ENCODE results near the gene GNG7.
"Not testable (repeated sequence)": the region's sequence is repeated elsewhere in the genome, so short reads cannot be mapped to it uniquely, and the experiment has no call there.

GNG7 gene

GRCh38 chr19:2569596-2570465 is 132.7 kb downstream of the GNG7 start:
- no peak for TF ChIP-seq CTCF (IDR thresholded peaks at IDR 0.05; ENCODE audit: insufficient read depth, low read depth, low read length, missing control alignments)
- DNase-seq (ENCODE audit: low read depth): no peak
- no peak overlapping the region for H3K4me3 ChIP-seq (ENCODE audit: low read depth, low read length)

GRCh38 chr19:2567996-2568395 is 134.5 kb downstream of the GNG7 start:
- TF ChIP-seq CTCF (IDR thresholded peaks at IDR 0.05; ENCODE audit: insufficient read depth, low read depth, low read length, missing control alignments): no peak
- no peak overlapping the region for H3K4me3 ChIP-seq (ENCODE audit: low read depth, low read length)
- DNase-seq (ENCODE audit: low read depth): no peak

- H3K4me3 ChIP-seq (ENCODE audit: low read depth, low read length): no peak overlapping the region
- no peak for DNase-seq (ENCODE audit: low read depth)
- no peak for TF ChIP-seq CTCF (IDR thresholded peaks at IDR 0.05; ENCODE audit: insufficient read depth, low read depth, low read length, missing control alignments)
These were observed 134.9 kb downstream of the GNG7 start for GRCh38 chr19:2567580-2567979.

GRCh38 chr19:2563546-2563945 is 138.9 kb downstream of the GNG7 start:
- not testable (repeated sequence) for DNase-seq (ENCODE audit: low read depth); H3K4me3 ChIP-seq (ENCODE audit: low read depth, low read length)

GRCh38 chr19:2561895-2562294 is 140.6 kb downstream of the GNG7 start:
- H3K4me3 ChIP-seq (ENCODE audit: low read depth, low read length): peak overlapping the region; percentile 50
- peak; percentile 6 for TF ChIP-seq CTCF (IDR thresholded peaks at IDR 0.05; ENCODE audit: insufficient read depth, low read depth, low read length, missing control alignments)
- DNase-seq (ENCODE audit: low read depth): peak; percentile 96

GRCh38 chr19:2561221-2561620 is 141.3 kb downstream of the GNG7 start:
- DNase-seq (ENCODE audit: low read depth): no peak
- no peak for TF ChIP-seq CTCF (IDR thresholded peaks at IDR 0.05; ENCODE audit: insufficient read depth, low read depth, low read length, missing control alignments)
- H3K4me3 ChIP-seq (ENCODE audit: low read depth, low read length): peak overlapping the region; percentile 50

- no peak for DNase-seq (ENCODE audit: low read depth)
- H3K4me3 ChIP-seq (ENCODE audit: low read depth, low read length): no peak overlapping the region
- no peak for TF ChIP-seq CTCF (IDR thresholded peaks at IDR 0.05; ENCODE audit: insufficient read depth, low read depth, low read length, missing control alignments)
These were observed 142.1 kb downstream of the GNG7 start for GRCh38 chr19:2560369-2560768.
